GM18502 (cell line): ENCODE results near the gene SETD1A.

ENCODE experiments used
- ATAC-seq: cut with Tn5 transposase; IDR thresholded peaks from one replicate; pipeline ENCODE4 v1.9.1; 2021; ENCODE audit warnings: mild to moderate bottlenecking; ENCODE audit not compliant: unreplicated experiment, poor library complexity

Gene SETD1A

GRCh38 chr16:30979170-30980022 is 21.8 kb downstream of the SETD1A start:
- no peak for ATAC-seq

GRCh38 chr16:30980023-30980371 is 22.4 kb downstream of the SETD1A start:
- ATAC-seq: no peak

GRCh38 chr16:30980434-30980833 is 22.9 kb downstream of the SETD1A start:
- no peak for ATAC-seq

GRCh38 chr16:30980959-30981358 is 23.4 kb downstream of the SETD1A start:
- ATAC-seq: no peak

- ATAC-seq: no peak
Observed at GRCh38 chr16:30982548-30983288, 25.2 kb downstream of the SETD1A start.

GRCh38 chr16:30983289-30983889 is 25.8 kb downstream of the SETD1A start:
- no peak for ATAC-seq

- no peak for ATAC-seq
Observed at GRCh38 chr16:30983898-30984610, 26.5 kb downstream of the SETD1A start.

GRCh38 chr16:30984669-30985400 is 27.3 kb downstream of the SETD1A start, which contains the start of gene HSD3B7:
TSS of gene HSD3B7 (plus strand) at chr16:30985207. CDS start at chr16:30985659, 452 bp downstream.
- peak; percentile 50 for ATAC-seq

- ATAC-seq: no peak
Observed at GRCh38 chr16:30985401-30986128, 28.0 kb downstream of the SETD1A start.

- no peak for ATAC-seq
Observed at GRCh38 chr16:30986129-30986991, 28.8 kb downstream of the SETD1A start.

GRCh38 chr16:30987581-30988190 is 30.1 kb downstream of the SETD1A start:
- ATAC-seq: no peak

GRCh38 chr16:30989469-30990047 is 32.0 kb downstream of the SETD1A start:
- no peak for ATAC-seq

- ATAC-seq: no peak
Observed at GRCh38 chr16:30990105-30990504, 32.6 kb downstream of the SETD1A start.

- ATAC-seq: no peak
Observed at GRCh38 chr16:30991052-30991451, 33.5 kb downstream of the SETD1A start.

GRCh38 chr16:30992276-30992780 is 34.8 kb downstream of the SETD1A start:
- ATAC-seq: no peak

GRCh38 chr16:30992931-30993816 is 35.6 kb downstream of the SETD1A start:
- no peak for ATAC-seq
